Measurements from ENCODE around the gene ZNF446.
A peak's percentile ranks its signal among the peaks of the same experiment; 100 is the strongest.
"Not testable (repeated sequence)": the region's sequence is repeated elsewhere in the genome, so short reads cannot be mapped to it uniquely, and the experiment has no call there.

ZNF446 gene

GRCh38 chr19:58469241-58470013, 6.7 kb upstream of the ZNF446 start:
- DNase-seq = no peak

GRCh38 chr19:58470837-58471543, 5.2 kb upstream of the ZNF446 start:
- DNase-seq = not testable (repeated sequence)

DNA sequence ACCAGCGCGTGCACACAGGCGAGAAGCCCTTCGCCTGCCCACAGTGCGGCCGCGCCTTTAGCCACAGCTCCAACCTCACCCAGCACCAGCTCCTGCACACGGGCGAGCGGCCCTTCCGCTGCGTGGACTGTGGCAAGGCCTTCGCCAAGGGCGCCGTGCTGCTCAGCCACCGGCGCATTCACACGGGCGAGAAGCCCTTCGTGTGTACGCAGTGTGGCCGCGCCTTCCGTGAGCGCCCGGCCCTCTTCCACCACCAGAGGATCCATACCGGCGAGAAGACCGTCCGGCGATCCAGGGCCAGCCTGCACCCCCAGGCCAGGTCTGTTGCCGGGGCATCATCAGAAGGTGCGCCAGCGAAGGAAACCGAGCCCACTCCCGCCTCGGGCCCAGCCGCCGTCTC, 4.4 kb upstream of the ZNF446 start:
- no peak for DNase-seq

DNA sequence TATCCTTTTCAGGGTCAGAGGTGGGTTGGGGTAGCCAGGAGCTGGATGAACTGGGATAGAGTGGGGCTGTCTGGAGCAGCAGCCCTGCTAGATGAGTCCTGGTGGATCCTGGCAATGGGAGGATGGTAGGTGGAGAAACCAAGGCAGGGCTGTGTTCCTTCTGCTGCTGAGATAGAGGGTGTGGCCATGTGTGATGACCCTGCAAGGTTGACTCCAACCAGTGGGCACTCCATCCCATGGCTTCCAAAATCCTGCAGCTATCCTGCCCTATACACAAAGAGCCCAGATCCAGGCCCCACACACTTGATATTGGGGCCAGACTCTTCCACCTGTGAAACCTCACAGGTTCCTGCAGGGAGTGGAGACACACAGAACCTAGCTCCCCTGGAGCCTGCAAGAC, 2.4 kb upstream of the ZNF446 start:
- no peak for DNase-seq

- DNase-seq = no peak
Measured at GRCh38 chr19:58474291-58474996, 1.7 kb upstream of the ZNF446 start.

DNA sequence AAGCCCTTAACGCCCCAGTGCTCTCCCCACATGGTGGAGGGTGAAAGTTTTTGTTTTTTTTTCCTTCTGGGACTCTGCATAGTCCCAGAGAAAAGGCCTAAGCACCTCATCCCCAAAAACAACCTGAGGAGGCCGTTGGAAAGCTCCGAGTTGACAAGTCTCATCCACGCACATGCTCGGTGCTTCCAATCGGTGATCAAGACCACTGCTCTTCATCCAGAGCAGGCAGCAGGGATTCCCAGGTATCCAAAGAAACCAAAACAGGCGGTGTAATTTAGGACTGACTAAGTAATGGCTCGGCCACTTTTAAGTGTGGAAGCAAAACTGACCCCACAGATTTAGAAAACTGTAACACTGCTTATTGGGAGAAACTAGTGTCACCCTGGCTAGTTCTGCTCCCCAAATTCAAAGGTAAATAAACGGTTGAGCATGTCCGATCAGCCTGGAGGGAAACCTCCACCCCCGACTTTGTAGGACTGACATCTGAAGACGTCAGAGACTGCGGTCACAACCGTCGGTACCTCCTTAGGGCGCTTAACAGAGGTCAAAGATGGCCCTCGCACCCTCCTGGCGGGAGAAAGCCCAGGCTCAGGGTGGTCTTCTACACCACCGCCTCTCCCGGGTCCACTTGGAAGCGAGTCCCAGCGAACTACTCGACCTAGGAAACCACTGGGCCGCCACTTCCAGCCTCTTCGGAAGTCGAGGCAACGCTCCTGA, 997 bp upstream of the ZNF446 start:
- no peak for DNase-seq

DNA sequence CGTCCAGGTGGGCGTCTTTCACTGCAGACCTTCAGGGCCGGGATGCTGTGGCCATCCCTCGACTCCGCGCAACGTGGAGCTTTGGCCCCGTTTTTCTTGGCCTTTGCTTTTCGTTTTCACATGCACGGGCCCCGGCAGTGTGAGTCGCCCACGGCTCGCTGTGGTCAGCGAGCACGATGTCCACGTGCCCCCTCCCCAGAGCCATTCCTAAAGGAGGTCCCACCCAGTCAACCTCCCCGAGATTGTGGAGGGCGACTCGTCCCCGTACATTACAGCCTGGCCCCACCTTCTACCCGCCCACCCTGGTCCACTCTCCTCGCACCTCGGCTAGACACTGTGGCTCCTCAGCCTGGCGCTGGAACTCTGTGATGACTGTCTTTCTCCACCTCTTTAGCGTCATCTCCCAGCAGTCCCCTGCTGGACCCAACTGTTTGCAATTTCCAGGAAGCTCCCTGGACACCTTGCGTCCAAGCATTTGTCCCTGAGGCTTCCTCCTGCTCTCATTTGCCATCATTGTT, 405 bp downstream of the ZNF446 start:
- DNase-seq = peak in 20 of 58 donors; percentile 29 to 67 (median 52)

GRCh38 chr19:58477130-58477529, 978 bp downstream of the ZNF446 start:
- peak in 2 of 58 donors; percentile 12 to 13 for DNase-seq

- DNase-seq = no peak
Measured at GRCh38 chr19:58477871-58478270, 1.7 kb downstream of the ZNF446 start.

DNA sequence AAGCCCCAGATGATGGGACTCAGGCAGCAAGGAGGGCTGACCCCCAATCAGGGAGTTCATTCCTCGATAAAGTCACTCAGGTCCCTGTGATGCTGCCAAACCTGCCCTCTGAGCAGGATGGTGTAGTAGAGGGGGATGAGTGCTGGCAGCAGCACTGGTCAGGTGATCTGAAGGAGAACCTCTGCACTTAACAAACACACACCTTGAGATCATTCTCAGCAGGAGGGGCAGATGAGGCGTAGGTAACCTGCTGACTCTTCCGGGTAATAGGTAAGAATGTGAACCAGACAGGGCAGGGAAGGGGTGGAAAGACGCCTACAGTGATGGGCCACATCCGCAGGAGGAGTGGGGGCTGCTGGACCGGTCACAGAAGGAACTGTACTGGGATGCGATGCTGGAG, 3.2 kb downstream of the ZNF446 start:
- DNase-seq = no peak

DNA sequence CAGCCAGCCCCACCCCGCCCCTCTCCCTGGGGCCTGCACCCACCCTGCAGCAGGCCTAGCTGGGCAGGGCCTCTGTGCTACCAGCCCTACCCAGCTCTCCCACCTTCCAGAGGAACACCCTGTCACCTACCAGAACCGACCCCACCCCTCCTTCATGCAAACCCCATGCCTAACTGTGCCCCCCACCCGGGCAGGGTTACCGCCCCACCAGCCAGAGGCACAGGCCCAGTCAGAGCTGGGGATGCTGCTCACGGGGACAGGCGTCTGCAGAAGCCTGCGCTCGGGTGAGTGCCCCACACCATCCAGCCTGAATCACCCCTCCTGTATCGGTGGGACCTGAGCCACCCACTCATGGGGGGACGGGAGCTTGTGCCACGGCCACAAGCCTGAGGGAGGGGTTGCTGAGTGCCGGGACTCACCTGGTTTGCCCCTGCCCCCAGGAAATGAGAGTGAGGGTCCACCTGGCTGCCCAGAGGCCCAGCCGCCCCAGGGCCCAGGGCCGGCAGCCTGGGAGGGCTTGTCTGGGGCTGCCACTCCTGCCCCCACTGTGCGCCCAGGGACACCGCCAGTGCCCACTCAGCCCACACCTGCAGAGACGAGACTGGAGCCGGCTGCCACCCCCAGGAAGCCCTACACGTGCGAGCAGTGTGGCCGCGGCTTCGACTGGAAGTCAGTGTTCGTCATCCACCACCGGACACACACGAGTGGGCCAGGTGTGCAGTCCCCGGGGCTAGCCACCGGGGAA, 3.8 kb downstream of the ZNF446 start:
- no peak for DNase-seq

DNA sequence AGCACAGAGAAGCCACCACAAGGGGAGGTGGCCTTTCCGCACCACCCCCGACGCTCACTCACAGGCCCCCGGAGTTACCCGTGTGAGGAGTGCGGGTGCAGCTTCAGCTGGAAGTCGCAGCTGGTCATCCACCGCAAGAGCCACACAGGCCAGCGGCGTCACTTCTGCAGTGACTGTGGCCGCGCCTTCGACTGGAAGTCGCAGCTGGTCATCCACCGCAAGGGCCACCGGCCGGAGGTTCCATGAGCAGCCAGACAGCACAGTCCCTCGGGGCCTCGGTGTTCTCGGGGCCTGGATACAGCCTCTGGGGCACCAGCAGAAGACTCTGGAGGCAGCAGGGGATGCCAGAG, 4.3 kb downstream of the ZNF446 start:
- no peak for DNase-seq

DNA sequence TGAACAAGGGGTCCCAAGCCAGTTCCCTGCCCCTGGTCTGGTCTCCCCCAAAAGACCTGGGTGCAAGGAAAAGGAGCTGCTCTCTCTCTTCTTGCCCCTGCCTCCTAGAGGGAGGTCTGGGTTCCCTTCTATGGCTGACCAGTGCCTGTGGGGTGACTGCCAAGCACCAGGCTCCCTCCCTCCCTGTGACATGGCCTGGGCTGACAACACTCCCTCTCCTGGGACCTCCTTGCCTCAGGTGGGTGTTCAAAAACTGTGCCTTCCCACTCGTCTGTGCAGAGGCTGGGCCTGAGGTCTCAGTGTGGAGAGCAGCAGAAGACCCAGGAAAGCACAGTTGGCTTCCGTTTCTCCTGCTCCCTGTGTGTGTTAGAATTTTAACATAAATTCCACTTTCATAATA, 4.7 kb downstream of the ZNF446 start:
- DNase-seq = no peak

DNA sequence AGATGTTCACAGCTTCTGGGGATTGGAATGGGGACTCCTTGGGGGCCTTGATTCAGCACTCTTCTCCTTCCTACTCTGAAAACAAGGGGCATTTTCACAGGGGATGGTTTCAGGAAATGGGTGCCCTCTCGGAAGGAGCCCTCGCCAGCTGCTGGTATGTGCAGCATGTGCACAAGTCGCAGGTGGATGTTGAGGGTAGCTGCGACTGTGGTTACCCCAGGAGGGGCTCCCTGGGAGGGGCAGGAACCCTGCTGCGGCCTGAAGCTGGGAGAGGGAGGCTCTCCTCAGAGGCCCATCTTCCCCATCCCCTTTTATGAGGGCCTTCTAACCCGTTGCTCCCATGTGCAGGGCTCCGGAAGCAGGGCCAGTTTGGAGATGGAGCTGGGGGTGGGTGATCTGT, 6.2 kb downstream of the ZNF446 start:
- DNase-seq = no peak

DNA sequence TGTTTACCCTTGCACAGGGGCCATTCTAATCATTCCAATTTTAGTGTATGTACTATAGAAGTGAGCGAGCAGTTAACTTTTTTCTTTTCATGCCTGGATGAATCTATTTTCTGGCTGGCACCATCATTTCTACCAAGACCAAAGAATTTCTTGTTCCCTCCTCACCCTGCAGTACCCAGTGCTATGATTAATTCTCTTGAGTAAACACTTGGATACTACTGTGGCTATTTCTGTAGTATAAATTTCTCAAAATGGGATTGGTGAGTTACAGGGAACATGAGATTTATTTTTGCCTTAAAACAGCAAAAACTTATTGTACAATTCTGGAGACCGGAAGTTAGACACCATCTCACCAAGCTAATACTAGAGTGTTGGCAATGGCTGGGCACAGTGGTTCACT, 7.6 kb downstream of the ZNF446 start:
- DNase-seq = no peak

- DNase-seq = not testable (repeated sequence)
Measured at GRCh38 chr19:58484349-58484748, 8.2 kb downstream of the ZNF446 start.

DNA sequence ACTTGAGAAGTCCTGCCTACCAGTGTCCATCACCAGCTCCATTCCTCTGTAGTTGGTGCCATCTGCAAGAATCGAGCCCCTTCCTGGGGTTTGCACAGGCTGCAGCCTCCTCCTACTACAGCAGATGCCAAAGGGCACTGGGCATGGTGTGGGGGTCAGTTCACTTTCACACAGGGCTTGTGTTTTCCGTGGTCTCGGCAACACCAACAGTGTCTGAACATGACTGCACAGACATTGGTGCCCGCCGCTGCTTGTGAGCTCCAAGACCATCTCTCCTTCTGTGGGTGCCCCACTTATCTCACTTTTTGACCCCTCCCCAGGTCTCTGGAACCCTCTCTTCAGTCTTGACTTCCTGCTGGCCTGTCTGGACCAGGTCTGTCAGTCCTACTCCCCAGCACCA, 15.2 kb downstream of the ZNF446 start:
- DNase-seq = peak in 1 of 58 donors; percentile 16

GRCh38 chr19:58492265-58492664, 16.1 kb downstream of the ZNF446 start:
- peak in 5 of 58 donors; percentile 12 to 67 (median 30) for DNase-seq

GRCh38 chr19:58497634-58498170, 21.6 kb downstream of the ZNF446 start:
- no peak for DNase-seq

- DNase-seq = peak in 3 of 58 donors; percentile 28 to 52 (median 47)
Measured at GRCh38 chr19:58498316-58499020, 22.3 kb downstream of the ZNF446 start.

Measured in anterior cingulate cortex (tissue), 58 donors.